Colonic mucosa (tissue), 4 donors: Measurements from ENCODE around the gene LDOC1. TPM values are rescaled to one million over a fixed set of nuclear protein-coding genes. Genes with fewer than 3 reads are reported as not detected.
"Not testable (repeated sequence)": the region's sequence is repeated elsewhere in the genome, so short reads cannot be mapped to it uniquely, and the experiment has no call there.

Experiments used
- DNase-seq: peaks from one replicate; pipeline ENCODE4 v3.0.0-alpha.2; 2020
- H3K27ac ChIP-seq: fragments of 200-600 bp; one replicate; pipeline ENCODE4 v1.8.0; 2021
- H3K27me3 ChIP-seq: fragments of 200-600 bp; one replicate; pipeline ENCODE4 v1.8.0; 2021
- H3K36me3 ChIP-seq: fragments of 200-600 bp; one replicate; pipeline ENCODE4 v1.8.0; 2021
- H3K4me1 ChIP-seq: fragments of 200-600 bp; one replicate; pipeline ENCODE4 v1.8.0; 2021; ENCODE audit warnings: mild to moderate bottlenecking
- H3K4me3 ChIP-seq: fragments of 200-600 bp; one replicate; pipeline ENCODE4 v1.8.0; 2021
- H3K9ac ChIP-seq, 2 donors: one replicate each; pipeline ENCODE4 v1.7.0; 2013; ENCODE audit warnings: control low read depth in 2 of 2, low read depth in 2 of 2, low read length in 2 of 2
- H3K9me3 ChIP-seq: fragments of 200-600 bp; one replicate; pipeline ENCODE4 v1.8.0; 2021
- intact Hi-C: fragments of 100-400 bp; cut with DNase I; formaldehyde crosslinking; loops from one replicate; pipeline ENCODE4 v1.14.1; 2022
- total RNA-seq, 2 donors: library from RNA; stranded (reverse); fragmentation: NEBNext Ultra II Directional in 1 of 2; extraction: Animal tissue kit (Norgen Biotek cat#: 25700) in 1 of 2; gene quantifications; one replicate each; pipeline ENCODE4 v1.2.1, GENCODE V29; 2021
- TF ChIP-seq, protein P1 (sequence below): fragments of 200-600 bp; IDR thresholded peaks from one replicate; pipeline ENCODE4 v1.8.0; 2022; ENCODE audit warnings: antibody characterized with exemption, mild to moderate bottlenecking
- donor health status: healthy.
- donor health status: DM: no; HTN: no; CAD: no.
- donor health status: DM: no; HTN: no; CAD: no.

LDOC1 gene
- total RNA-seq, 2 donors from 2014 or later: 1.6 to 3.8 TPM

DNA sequence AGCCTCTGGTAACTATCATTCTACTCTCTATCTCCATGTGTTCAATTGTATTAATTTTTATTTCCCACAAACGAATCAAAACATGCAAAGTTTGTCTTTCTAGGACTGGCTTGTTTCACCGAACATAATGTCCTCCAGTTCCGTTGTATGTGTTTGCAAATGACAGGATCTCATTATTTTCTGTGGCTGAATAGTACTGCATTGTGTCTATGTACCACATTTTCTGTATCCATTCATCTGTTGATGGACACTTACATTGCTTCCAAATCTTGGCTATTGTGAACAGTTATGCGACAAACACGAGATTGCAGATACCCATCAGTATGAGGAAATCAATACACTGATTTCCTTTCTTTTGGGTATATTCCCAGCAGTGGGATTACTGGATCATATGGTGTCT is 8.4 kb upstream of the LDOC1 start:
- H3K9ac ChIP-seq: no peak overlapping the region
- DNase-seq: no peak
- no peaks in the 10 kb centered on the region for H3K4me1 ChIP-seq
- no peaks in the 10 kb centered on the region for H3K9me3 ChIP-seq
- no peak overlapping the region for H3K4me3 ChIP-seq
- no peak overlapping the region for H3K27ac ChIP-seq
- intact Hi-C loops: no loop called here
- H3K36me3 ChIP-seq: no peaks in the 10 kb centered on the region
- TF ChIP-seq, protein P1, sequence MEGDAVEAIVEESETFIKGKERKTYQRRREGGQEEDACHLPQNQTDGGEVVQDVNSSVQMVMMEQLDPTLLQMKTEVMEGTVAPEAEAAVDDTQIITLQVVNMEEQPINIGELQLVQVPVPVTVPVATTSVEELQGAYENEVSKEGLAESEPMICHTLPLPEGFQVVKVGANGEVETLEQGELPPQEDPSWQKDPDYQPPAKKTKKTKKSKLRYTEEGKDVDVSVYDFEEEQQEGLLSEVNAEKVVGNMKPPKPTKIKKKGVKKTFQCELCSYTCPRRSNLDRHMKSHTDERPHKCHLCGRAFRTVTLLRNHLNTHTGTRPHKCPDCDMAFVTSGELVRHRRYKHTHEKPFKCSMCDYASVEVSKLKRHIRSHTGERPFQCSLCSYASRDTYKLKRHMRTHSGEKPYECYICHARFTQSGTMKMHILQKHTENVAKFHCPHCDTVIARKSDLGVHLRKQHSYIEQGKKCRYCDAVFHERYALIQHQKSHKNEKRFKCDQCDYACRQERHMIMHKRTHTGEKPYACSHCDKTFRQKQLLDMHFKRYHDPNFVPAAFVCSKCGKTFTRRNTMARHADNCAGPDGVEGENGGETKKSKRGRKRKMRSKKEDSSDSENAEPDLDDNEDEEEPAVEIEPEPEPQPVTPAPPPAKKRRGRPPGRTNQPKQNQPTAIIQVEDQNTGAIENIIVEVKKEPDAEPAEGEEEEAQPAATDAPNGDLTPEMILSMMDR: no peak
- H3K27me3 ChIP-seq: no peaks in the 10 kb centered on the region

DNA sequence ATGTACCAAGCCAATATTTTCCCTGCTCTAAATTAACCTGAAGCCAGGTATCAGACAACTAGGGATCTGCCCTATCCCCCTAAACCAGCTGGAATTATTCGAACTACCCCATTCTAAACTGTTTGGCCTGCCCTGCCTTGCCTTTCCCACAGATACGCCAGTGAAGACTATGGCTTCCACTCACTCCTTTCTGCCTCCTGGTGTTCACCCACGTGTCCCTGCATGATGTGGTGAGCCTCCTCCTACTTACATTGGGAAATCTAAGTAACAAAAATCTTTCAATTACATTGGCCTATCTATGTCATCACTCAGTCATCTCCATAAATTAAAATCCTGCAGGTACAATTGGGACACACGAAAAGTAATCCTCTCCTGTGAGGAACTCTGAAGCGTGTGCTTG is 6.1 kb upstream of the LDOC1 start:
- H3K4me1 ChIP-seq: no peaks in the 10 kb centered on the region
- H3K4me3 ChIP-seq: no peak overlapping the region
- no peaks in the 10 kb centered on the region for H3K36me3 ChIP-seq
- H3K27me3 ChIP-seq: no peaks in the 10 kb centered on the region
- intact Hi-C loops: no loop called here
- no peak for DNase-seq
- TF ChIP-seq, protein P1: no peak
- no peak overlapping the region for H3K27ac ChIP-seq
- H3K9me3 ChIP-seq: no peaks in the 10 kb centered on the region
- H3K9ac ChIP-seq: no peak overlapping the region

DNA sequence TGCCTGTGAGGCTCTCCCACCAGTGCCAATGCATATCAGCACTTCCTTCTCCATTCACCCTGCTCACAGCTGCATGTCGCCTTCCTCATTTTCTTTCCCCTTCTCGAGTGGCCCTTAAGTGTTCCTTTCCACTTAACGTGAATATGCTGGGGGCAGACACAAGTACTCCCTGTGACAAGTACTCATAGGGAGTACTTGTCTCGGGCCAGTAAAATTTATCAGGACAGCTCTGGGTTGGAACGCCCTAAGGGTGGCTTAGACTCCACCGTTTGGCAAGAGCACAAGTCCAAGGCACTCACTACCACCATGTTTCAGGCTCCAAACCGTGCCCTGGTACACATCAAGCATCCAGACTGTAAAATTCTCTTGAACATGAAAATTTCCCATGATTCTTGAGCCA is 3.9 kb upstream of the LDOC1 start:
- Histone ChIP-seq H3K27ac (no peak overlapping the region), H3K36me3 (no peaks in the 10 kb centered on the region), H3K27me3 (no peaks in the 10 kb centered on the region), H3K4me3 (no peak overlapping the region), H3K9me3 (no peaks in the 10 kb centered on the region), H3K9ac (no peak overlapping the region), H3K4me1 (no peaks in the 10 kb centered on the region)
- TF ChIP-seq, protein P1: no peak
- DNase-seq: no peak
- intact Hi-C loops: no loop called here

DNA sequence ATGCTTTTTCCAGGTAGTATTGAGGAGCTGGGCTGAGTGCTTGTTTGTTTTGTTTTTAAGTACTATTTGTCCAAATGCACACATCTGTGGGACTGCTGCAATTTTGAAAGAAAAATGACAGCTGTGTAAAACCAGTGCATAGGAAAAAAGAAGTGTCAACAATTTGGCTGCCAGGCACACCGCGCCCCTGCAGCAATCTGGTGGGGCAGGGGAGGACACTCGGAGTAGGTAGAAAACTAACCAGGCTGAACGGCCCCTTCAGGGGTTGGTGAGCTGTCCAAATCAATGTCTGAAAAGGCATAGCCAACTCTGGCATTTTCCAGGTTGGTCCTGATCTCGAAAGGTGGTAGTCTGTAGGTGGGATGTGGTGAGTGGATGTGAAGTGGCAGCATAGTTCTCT is 1.1 kb downstream of the LDOC1 start:
- intact Hi-C loops: no loop called here
- no peak overlapping the region for H3K9ac ChIP-seq
- DNase-seq: no peak
- no peaks in the 10 kb centered on the region for H3K27me3 ChIP-seq
- TF ChIP-seq, protein P1: no peak
- H3K36me3 ChIP-seq: no peaks in the 10 kb centered on the region
- no peak overlapping the region for H3K4me3 ChIP-seq
- H3K9me3 ChIP-seq: no peaks in the 10 kb centered on the region
- no peaks in the 10 kb centered on the region for H3K4me1 ChIP-seq
- no peak overlapping the region for H3K27ac ChIP-seq

DNA sequence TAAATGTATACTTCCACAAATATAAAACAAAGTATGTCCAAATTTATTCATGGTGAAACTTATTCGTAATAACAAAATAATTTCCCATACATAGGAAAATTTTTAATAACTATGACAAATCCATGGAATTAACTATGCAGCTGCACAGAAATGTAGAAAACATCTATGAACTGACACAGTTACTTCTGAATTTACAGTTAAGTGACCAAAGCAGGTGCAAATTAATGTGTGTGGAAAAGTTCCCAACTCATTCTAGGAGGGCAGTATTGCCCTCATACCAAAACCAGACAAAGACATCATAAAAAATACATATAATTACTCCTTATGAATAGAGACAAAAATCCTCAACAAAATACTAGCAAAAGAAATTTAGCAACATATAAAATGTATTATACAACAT is 12.5 kb downstream of the LDOC1 start:
- no peak for DNase-seq
- no peaks in the 10 kb centered on the region for H3K4me1 ChIP-seq
- H3K27ac ChIP-seq: no peak overlapping the region
- no peak overlapping the region for H3K4me3 ChIP-seq
- no peaks in the 10 kb centered on the region for H3K27me3 ChIP-seq
- no peaks in the 10 kb centered on the region for H3K9me3 ChIP-seq
- no peak overlapping the region for H3K9ac ChIP-seq
- intact Hi-C loops: no loop called here
- TF ChIP-seq, protein P1: no peak
- H3K36me3 ChIP-seq: no peaks in the 10 kb centered on the region

DNA sequence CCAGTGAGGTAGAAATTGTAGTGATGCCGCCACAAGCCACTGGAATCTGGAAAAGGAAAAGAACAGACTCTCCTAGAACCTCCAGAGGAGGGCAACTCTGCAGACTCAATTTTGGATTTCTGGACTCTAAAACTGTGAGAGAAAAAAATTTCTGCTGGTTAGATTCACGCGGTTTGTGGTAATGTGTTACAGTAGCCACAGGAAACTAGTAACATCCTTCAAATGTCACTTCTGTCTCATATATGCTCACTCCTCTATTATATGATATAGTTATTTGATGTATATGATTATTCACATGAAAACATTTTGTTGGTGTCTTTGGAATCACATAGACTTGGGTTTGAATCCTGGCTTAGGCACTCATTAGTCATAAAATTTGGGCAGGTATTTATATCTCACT is 18.8 kb downstream of the LDOC1 start:
- Histone ChIP-seq H3K36me3 (no peaks in the 10 kb centered on the region), H3K4me1 (no peaks in the 10 kb centered on the region), H3K27ac (no peak overlapping the region), H3K27me3 (no peaks in the 10 kb centered on the region), H3K4me3 (no peak overlapping the region), H3K9me3 (no peaks in the 10 kb centered on the region), H3K9ac (no peak overlapping the region)
- intact Hi-C loops: no loop called here
- DNase-seq: no peak
- TF ChIP-seq, protein P1: no peak

DNA sequence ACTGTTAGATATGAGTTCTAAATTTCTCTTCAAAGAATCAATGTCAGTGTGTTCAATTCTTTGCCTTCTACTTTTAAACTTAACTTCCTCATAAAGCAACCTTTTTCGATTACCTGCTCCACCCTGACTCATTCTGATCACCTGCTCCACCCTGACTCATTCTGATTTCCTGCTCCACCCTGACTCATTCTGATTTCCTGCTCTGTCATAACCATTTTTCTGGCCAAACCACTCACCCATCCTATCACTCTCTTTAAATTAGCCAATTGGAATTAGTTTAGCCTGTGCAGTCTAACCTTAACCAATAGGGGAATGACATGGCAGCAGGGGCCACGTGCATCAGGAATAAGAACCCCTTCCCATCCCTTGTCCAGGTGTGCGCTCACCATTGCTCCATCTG is 21.7 kb downstream of the LDOC1 start:
- H3K9me3 ChIP-seq, intact Hi-C loops, DNase-seq, H3K27ac ChIP-seq, H3K36me3 ChIP-seq, H3K4me3 ChIP-seq, H3K27me3 ChIP-seq, H3K9ac ChIP-seq, H3K4me1 ChIP-seq: not testable (repeated sequence)
